ENCODE measurements around the gene NDST1.
"Not testable (repeated sequence)": the region's sequence is repeated elsewhere in the genome, so short reads cannot be mapped to it uniquely, and the experiment has no call there.

NDST1 gene

GRCh38 chr5:150507474-150508276 lies at the start of gene NDST1:
Gene NDST1 (plus strand): TSS chr5:150508131. CDS start chr5:150521255, 13,124 bp downstream.
- no peak for DNase-seq (ENCODE audit: low read depth in 3 of 3, low spot score in 1 of 3)

GRCh38 chr5:150458802-150459557 lies 49.0 kb upstream of the NDST1 start:
- peak; percentile 54 to 91 (median 80) for DNase-seq (ENCODE audit: low read depth in 3 of 3, low spot score in 1 of 3)

DNA sequence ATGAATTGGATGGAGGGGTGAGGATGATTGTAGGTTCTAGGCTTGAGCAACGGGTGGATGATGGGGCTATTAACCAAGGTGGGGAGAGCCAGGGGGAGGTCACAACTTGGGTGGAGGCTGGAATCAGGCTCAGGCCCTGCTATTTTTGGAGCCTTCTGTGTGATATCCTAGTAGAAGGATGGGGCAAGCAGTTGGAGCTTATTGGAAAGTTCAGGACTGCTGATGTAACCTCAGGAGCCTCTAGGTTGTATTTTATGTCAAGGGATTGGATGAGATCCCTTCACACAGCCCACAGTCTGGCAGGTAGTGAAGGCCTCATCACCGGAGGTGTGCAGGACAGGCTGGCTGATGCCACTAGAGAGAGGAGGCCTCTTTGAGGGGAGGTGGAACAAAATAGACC lies 47.1 kb upstream of the NDST1 start:
- no peak for DNase-seq (ENCODE audit: low read depth in 3 of 3, low spot score in 1 of 3)

GRCh38 chr5:150461231-150461630 lies 46.7 kb upstream of the NDST1 start:
- no peak for DNase-seq (ENCODE audit: low read depth in 3 of 3, low spot score in 1 of 3)

DNA sequence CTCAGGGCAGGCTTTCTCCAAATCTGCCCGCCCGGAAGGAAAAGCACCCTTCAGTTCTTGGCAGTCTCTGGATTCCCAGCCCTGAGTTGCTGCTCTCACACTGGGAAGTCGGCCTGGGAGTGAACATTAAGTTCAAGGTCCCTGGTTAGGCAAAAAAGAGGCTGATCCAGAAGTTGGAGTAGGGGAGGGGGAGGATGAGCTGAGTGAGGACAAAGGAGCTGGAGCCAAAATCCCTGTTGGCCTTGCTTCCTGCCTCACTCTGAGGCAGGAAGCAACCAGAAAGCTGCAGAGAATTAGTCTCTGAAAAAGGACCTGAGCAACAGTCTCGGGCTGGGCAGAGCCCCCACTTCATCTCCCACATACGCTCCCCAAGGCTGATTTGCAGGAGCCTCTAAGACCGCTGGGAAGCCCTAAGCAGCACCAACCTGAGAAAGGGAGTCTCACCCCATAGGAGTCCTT lies 43.3 kb upstream of the NDST1 start:
- DNase-seq (ENCODE audit: low read depth in 3 of 3, low spot score in 1 of 3), result no peak

GRCh38 chr5:150465927-150466326 lies 42.0 kb upstream of the NDST1 start:
- no peak for DNase-seq (ENCODE audit: low read depth in 3 of 3, low spot score in 1 of 3)

- no peak for DNase-seq (ENCODE audit: low read depth in 3 of 3, low spot score in 1 of 3)
Observed at GRCh38 chr5:150468206-150468605, 39.7 kb upstream of the NDST1 start.

DNA sequence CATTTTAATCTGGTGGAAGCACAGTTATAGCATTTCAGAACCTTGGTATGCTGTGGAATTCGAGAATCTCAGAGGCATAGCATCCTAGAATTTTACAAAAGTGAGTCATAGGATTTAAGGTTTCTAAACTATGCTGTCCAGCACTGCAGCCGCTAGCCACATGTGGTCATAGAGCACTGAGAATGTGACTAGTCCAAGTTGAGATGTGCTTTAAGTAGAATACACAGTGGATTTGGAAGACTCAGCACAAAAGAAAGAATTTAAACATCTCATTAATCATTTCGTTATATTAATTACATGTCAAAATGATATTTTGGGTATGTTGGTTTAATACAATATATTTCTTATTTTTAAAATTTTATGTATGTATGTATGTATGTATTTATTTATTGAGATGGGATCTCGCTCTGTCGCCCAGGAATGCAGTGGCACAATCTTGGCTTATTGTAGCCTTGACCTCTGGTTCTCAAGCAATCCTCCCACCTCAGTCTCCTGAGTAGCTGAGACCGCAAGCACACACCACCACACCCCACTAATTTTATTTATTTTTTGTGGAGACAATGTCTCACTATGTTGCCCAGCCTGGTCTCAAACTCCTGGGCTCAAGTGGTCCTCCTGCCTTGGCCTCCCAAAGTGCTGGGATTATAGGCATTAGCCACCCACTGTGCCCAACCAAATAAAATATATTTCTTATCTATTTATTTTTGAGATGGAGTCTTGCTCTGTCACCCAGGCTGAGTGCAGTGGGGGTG lies 38.0 kb upstream of the NDST1 start:
- no peak for DNase-seq (ENCODE audit: low read depth in 3 of 3, low spot score in 1 of 3)

DNA sequence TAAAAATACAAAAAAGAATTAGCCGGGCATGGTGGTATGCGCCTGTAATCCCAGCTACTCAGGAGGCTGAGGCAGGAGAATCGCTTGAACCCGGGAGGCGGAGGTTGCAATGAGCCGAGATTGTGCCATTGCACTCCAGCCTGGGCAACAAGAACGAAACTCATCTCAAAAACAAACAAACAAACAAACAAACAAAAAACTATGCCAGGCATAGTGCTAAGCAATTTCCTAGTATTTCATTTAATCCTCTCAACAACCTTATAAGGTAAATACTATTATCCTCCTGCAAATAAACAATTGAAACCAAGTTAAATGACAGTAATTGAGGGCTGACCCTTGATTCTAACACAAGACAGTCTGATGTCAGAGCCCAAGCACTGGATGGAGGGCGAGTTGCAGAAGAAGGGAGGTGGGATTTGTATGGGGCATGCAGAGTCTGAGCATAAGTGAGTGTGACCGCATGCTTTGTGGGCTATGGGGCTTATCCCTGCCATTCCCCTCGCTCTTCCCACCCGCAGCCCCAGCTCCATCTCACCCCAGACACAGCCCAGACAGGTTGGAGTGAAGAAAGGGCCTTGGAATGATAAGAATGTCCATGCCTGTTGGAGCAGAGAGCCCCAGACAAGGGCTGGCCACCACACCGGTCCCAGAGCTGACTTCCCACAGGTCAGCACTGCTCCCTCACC lies 34.1 kb upstream of the NDST1 start:
- no peak for DNase-seq (ENCODE audit: low read depth in 3 of 3, low spot score in 1 of 3)

DNA sequence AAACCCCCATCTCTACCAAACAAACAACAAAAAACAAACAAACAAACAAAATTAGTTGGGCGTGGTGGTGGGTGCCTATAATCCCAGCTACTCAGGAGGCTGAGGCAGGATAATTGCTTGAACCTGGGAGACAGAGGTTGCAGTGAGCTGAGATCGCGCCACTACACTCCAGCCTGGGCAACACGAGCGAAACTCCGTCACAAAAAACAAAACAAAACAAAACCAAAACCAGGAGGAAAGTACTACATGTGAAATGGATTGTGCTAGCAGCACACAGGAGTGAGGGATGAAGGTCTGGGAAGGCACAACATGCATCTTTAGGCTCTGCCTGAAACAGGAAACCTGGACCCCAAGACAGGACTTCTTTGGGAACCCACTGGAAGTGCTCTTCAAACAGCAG lies 31.4 kb upstream of the NDST1 start:
- DNase-seq (ENCODE audit: low read depth in 3 of 3, low spot score in 1 of 3), result not testable (repeated sequence)

DNA sequence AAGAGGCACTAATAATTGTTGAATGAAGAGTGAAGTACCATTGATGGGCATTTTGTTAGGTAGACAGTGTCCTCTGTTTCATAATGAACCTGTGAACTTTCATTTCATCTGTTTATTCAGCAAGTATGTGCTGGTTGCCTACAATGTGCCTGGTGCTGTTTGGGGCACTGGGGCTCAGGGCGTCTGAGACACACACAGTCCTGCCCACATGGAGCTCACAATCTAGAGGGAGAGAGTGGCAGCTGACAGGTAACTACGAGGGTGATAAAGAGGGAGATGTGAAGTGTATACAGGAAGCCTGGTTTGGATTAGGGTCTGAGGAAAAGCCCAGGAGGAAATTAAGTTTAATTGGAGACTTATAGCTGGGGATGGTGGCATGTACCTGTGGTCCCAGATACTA lies 28.5 kb upstream of the NDST1 start:
- DNase-seq (ENCODE audit: low read depth in 3 of 3, low spot score in 1 of 3), result no peak

GRCh38 chr5:150481708-150481965 lies 26.3 kb upstream of the NDST1 start:
- DNase-seq (ENCODE audit: low read depth in 3 of 3, low spot score in 1 of 3), result no peak

GRCh38 chr5:150481972-150482406 lies 25.9 kb upstream of the NDST1 start:
- DNase-seq (ENCODE audit: low read depth in 3 of 3, low spot score in 1 of 3), result no peak

- DNase-seq (ENCODE audit: low read depth in 3 of 3, low spot score in 1 of 3), result no peak
Observed at GRCh38 chr5:150484964-150485692, 22.8 kb upstream of the NDST1 start.

DNA sequence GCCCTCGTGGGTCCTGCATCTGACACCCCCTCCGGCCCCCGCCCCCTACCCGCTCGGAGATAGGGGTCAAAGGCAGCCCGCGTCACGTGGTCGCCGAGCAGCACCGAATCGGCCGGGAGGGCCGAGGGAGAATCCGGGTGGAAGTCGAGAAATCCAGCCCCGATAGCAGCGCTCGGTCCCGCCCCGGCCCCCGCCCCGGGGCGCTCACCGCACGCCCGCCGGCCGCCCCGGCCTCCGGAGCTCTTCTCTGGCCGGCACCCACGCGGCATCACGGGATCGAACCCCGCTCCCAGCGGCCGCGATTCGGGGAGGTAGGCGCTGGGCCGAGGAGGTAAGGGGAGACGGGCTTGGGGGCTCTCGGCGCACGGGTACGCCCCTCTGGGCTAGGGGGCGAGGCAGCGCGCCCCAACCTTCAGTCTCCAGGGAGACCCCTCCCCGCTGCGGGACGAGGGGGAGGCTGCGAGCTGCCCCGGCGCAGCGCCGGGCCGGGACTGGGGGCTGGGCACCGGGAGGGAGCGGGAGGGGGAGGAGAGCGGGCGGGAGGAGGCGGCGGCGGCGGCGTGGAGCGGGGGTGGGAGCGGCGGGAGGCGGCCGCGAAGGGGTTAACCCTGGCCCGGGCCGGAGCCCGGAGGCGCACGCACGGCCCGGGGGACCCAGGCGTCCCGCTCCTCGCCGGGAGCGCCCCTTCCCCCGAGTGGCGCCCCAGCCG lies 22.1 kb upstream of the NDST1 start:
- DNase-seq (ENCODE audit: low read depth in 3 of 3, low spot score in 1 of 3), result peak in 1 of 3 donors; percentile 21

DNA sequence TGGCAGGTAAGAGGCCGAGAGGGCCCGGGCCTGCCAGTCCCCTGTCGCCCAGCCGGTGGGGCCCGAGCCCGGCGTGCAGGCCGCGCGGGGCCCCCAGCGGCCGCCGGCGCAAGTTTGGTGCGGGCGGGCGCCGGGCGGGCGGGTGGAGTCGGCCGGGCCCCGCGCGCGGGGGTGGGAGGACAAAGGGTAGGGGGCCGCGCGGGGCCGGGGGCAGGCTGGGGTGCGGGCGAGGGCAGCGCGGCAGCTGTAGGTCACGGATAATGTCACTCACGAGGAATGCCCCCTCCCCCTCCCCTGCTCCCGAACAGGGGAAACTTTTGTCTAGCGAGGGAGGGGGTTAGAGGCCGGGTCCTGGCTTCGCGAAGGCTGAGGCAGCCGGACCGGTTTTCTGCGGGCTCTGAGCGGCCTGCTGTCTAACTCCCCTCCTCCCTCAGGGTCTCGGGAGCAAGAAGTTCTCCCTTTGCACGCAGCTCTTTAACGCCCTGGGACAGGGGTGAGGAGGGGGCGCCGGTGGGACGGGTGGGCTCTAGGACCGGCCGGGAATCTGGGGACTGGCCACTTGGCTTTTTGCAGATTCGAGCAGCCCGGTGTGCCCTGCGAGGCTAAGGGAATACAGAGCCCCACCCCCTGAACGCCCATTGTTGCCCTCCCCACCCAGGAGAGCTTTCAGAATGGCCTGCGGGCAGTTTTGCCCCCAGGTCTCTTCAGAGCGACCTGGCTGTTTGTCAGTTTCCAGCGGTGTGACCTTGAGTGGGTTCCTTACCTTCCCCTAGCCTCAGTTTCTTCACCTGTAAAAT lies 21.3 kb upstream of the NDST1 start:
- DNase-seq (ENCODE audit: low read depth in 3 of 3, low spot score in 1 of 3), result peak in 1 of 3 donors; percentile 45

GRCh38 chr5:150487199-150488061 lies 20.5 kb upstream of the NDST1 start:
- DNase-seq (ENCODE audit: low read depth in 3 of 3, low spot score in 1 of 3), result no peak
